ENCODE data around the gene PLSCR5.

DNA sequence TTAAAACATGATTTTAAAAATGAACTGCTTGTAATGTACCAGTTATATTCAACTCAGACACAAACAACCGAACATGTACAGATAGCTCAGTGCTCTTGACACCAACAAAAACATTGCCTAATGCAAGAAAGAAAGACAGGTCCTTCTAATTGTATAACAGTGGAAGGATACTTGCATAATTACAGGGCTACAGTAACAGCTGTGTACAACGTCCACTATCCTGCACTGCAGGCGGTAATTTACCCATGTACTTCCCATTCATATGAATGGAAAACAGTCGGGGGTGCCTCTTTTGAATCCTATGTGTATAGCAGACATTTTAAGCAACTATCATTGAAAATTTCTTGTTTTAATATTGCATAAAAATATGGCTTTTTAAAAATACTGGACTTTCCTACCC is 41.1 kb upstream of the PLSCR5 start:
- TF ChIP-seq CTCF (IDR thresholded peaks at IDR 0.05): no peak
- TF ChIP-seq POLR2A (IDR thresholded peaks at IDR 0.05): no peak

Data from breast epithelium (tissue), 3 donors.